ENCODE data around the gene DCLK1. TPM values are rescaled to one million over a fixed set of nuclear protein-coding genes. Genes with fewer than 3 reads are reported as not detected.

The DCLK1 gene
- total and polyA plus RNA-seq, 10 of the 15 experiments (the other 5 are each of a cell fraction or from before 2014, with no cell fraction given), result not detected

GRCh38 chr13:35743165-35743564 lies 388.0 kb downstream of the DCLK1 start (continued):
- TF ChIP-seq ZBTB11 (CRISPR knock-in tag; IDR thresholded peaks at IDR 0.05), result no peak
- TF ChIP-seq ESRRA (IDR thresholded peaks at IDR 0.05; ENCODE audit: low read length), result no peak
- TF ChIP-seq STAT3 (IDR thresholded peaks at IDR 0.05; ENCODE audit: low read depth, low read length), result no peak
- TF ChIP-seq USF2 (IDR thresholded peaks at IDR 0.05; ENCODE audit: borderline replicate concordance, low read depth, low read length), result no peak
- no peak for TF ChIP-seq NR2C2 (IDR thresholded peaks at IDR 0.05; ENCODE audit: borderline replicate concordance, control insufficient read depth, insufficient read length, low read depth)
- no peak for TF ChIP-seq CEBPB (IDR thresholded peaks at IDR 0.05; ENCODE audit: borderline replicate concordance in 1 of 2, low read depth in 2 of 2, low read length in 2 of 2)
- no peak for TF ChIP-seq POLR2AphosphoS5 (IDR thresholded peaks at IDR 0.05; ENCODE audit: low read length)
- TF ChIP-seq ZNF24 (IDR thresholded peaks at IDR 0.05), result no peak
- no peak for TF ChIP-seq RFX5 (IDR thresholded peaks at IDR 0.05; ENCODE audit: low read depth, low read length)
- TF ChIP-seq ZNF217 (IDR thresholded peaks at IDR 0.05), result no peak
- TF ChIP-seq SP1 (IDR thresholded peaks at IDR 0.05; ENCODE audit: low read depth, low read length), result no peak
- TF ChIP-seq HSF1 (IDR thresholded peaks at IDR 0.05; ENCODE audit: low read depth, low read length), result no peak
- TF ChIP-seq CEBPZ (IDR thresholded peaks at IDR 0.05; ENCODE audit: low read depth, low read length), result no peak
- no peak for TF ChIP-seq PML (IDR thresholded peaks at IDR 0.05; ENCODE audit: low read length)
- no peak for TF ChIP-seq RELA (IDR thresholded peaks at IDR 0.05; ENCODE audit: borderline replicate concordance, partially characterized antibody)
- TF ChIP-seq, protein P1, sequence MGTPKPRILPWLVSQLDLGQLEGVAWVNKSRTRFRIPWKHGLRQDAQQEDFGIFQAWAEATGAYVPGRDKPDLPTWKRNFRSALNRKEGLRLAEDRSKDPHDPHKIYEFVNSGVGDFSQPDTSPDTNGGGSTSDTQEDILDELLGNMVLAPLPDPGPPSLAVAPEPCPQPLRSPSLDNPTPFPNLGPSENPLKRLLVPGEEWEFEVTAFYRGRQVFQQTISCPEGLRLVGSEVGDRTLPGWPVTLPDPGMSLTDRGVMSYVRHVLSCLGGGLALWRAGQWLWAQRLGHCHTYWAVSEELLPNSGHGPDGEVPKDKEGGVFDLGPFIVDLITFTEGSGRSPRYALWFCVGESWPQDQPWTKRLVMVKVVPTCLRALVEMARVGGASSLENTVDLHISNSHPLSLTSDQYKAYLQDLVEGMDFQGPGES (IDR thresholded peaks at IDR 0.05), result no peak
